IPS-18c (cell line): ENCODE data around the gene IFFO2.

Experiments used
- H3K4me3 ChIP-seq: 2 replicates; pipeline ENCODE4 v1.7.0; 2013; ENCODE audit warnings: low read depth, mild to moderate bottlenecking, low read length, moderate library complexity; ENCODE audit not compliant: insufficient read depth
- H3K9me3 ChIP-seq: one replicate; pipeline ENCODE4 v1.6.1; 2013; ENCODE audit warnings: mild to moderate bottlenecking, low read length, moderate library complexity; ENCODE audit not compliant: control insufficient read depth, insufficient read depth

Gene IFFO2

GRCh38 chr1:18945401-18945849 is 11.1 kb downstream of the IFFO2 start:
- H3K9me3 ChIP-seq = peaks cover 2% of the 10 kb centered on the region

DNA sequence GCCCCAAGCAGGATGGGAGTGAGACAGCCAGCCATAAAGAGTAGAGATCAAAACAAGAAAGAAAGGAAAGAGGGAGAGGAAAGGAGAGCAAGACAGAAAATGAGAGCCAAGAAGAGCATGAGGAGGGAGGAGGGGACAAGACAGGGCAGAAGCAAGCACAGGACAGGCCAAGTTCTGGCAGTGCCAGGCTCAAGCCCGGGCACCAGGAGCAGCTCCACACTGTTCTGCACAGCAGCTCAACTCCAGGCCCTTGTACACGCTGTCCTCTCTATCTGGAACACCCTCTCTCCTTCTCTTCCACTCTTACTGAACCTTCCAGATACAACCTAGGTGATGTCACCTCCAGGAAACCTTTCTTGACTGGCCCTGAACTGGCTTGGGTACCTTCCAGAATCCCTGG is 11.7 kb downstream of the IFFO2 start:
- peaks cover 2% of the 10 kb centered on the region for H3K9me3 ChIP-seq

More at GRCh38 chr1:18945401-18945849, 11.1 kb downstream of the IFFO2 start:
- no peak overlapping the region; the same call in 1 of the 2 replicates for H3K4me3 ChIP-seq

DNA sequence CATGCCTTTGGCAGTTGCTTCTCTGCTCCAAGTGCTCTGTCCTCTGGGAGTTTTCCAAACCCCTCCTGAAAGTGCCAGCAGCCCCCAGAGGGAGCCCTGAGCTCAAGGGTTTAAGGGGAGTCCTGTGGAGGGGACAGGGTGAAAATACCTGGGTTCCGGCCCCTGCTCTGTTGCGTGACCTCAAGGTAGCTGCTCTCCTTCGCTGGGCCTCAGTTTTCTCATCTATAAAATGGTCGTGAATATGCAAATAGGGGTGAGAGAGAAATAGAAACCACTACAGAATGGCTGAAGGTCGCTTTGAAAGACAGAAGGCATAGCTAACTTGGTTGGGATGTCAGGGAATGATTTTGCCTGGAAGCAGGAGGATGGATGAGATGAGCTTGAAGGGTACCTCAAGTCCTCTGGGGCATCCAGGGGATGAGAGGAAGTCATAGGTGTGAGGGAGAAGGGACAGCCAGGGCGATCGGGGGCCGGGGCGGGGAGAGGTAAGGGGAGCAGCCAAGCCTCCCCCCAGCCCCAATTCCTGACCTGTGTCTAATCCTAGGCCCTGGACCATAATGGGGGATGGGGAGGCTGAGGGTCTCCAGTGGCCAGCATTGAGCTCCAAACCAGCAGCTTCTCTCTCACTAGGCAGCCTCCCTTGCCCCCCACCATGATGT is 12.4 kb downstream of the IFFO2 start:
- H3K4me3 ChIP-seq = no peak overlapping the region
- H3K9me3 ChIP-seq = peaks cover 2% of the 10 kb centered on the region

More for the DNA sequence above, 11.7 kb downstream of the IFFO2 start:
- H3K4me3 ChIP-seq = no peak overlapping the region

DNA sequence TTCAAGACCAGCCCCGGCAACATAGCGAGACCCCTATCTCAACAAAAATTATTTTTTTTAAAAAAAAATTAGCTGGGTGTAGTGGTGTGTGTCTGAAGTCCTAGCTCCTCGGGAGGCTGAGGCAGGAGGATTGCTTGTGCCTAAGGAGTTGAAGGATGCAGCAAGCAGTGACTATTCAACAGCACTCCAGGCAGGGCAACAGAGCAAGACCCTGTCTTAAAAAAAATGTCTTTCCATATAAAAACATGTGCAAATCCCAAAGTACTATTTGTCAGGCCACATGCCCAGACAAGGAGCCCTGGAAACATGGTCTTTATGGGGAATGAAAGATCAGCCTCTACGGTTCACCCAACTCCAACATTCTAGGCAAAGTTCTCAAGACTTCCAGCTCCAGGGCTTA is 13.3 kb downstream of the IFFO2 start:
- Histone ChIP-seq H3K4me3 (no peak overlapping the region), H3K9me3 (peaks cover 2% of the 10 kb centered on the region)

GRCh38 chr1:18942340-18942739 is 14.1 kb downstream of the IFFO2 start:
- Histone ChIP-seq H3K9me3 (peaks cover 2% of the 10 kb centered on the region), H3K4me3 (no peak overlapping the region)

DNA sequence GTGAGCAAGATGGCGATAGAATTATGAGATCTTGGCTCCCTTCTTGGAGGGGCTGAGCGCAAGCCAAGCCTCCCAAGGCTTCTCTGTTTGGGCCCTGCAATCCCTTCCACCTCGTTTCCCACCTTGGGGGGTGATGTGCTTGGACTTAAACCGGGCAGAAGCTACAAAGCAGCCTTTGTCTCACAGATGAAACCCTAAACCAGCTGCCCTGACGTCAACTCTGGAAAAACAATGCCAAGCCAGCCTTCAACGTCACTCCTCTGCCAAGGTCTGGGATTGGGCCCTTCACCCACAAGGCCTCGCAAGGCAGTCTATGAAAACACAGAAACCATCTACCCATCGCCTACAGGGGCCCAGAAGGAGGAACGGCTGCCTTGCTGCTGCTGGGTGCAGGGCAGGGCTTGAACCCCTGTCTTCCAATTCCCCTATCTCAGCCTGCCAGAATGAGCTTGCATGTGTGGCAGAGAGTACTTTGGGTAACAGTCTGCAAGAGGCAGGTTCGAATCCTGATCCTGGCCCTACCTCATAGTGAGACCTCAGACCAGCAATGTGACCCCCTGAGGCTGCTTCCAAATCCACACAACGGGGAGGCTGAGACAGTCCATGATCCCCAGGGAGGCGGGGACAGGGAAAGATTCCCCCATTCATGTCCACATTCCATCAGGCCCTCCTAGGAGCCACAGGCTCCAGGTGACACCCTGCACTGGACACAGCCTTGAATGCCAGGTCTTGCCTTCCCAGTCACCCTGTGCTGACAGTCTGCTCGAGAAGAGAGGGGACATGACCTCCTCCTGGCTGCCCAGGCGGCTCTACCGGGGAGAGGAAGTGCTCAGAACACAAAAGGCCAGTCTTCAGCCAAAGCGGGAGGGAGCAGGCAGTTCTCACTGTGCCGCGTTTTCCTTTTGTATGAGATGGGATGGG is 15.0 kb downstream of the IFFO2 start:
- H3K4me3 ChIP-seq = no peak overlapping the region
- peaks cover 2% of the 10 kb centered on the region for H3K9me3 ChIP-seq

DNA sequence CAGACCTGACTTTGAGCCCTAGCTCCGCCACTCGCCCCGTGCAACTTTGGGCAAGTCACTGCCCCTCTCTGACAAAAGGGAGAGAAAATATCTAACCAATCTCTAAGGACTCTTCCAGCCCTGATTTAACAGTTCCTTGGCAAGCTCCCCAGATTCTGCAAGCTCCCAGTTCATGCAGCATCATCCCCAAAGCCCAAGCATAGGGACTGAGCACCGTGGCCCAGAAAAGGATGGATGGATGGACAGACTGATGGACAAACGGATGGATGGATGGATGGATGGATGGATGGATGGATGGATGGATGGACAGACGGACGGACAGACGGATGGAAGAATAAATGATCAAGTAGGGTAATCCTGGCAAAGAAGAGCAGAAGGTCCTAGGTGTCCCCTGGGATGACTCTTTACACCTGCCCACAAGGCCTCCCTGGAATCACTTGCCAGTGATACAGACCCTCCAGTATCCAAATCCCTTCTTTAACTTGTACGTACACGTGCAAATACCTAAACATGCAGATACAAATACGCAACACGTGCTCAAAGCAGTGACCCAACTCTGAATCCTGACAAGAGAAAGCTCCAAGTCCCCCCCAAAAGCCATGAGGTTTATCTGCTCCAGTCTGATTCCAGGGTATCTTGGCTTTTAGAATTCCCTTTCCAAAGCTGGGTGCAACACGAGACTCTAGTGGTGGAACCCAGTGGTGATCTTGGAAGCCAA is 16.0 kb downstream of the IFFO2 start:
- H3K9me3 ChIP-seq = peaks cover 2% of the 10 kb centered on the region
- H3K4me3 ChIP-seq = no peak overlapping the region

- Histone ChIP-seq H3K4me3 (no peak overlapping the region), H3K9me3 (peaks cover 3% of the 10 kb centered on the region)
These were observed 16.8 kb downstream of the IFFO2 start for GRCh38 chr1:18939398-18940302.

GRCh38 chr1:18938707-18939070 is 17.8 kb downstream of the IFFO2 start:
- H3K4me3 ChIP-seq = no peak overlapping the region
- peaks cover 8% of the 10 kb centered on the region for H3K9me3 ChIP-seq

GRCh38 chr1:18938008-18938706 is 18.3 kb downstream of the IFFO2 start:
- no peak overlapping the region for H3K4me3 ChIP-seq
- peaks cover 8% of the 10 kb centered on the region for H3K9me3 ChIP-seq

DNA sequence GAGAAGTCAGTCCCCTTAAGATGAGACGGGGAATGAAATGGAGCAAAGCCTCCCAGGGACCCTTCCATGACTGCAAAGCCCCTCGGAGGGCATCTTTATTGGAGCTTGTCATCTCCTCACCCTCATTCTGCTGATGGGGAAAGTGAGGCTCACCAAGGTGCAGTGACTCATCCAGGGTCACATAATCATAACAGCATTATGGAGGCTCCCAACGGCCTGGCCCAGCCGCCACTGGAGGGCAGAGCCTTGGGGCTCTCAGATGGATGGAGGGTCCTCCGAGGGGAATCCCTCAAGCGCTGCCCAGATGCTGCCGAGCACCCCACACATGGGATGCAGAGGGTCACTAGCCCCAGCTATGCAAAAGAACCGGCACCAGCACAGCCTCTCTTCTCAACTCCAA is 18.9 kb downstream of the IFFO2 start:
- H3K4me3 ChIP-seq = no peak overlapping the region
- peaks cover 7% of the 10 kb centered on the region for H3K9me3 ChIP-seq

DNA sequence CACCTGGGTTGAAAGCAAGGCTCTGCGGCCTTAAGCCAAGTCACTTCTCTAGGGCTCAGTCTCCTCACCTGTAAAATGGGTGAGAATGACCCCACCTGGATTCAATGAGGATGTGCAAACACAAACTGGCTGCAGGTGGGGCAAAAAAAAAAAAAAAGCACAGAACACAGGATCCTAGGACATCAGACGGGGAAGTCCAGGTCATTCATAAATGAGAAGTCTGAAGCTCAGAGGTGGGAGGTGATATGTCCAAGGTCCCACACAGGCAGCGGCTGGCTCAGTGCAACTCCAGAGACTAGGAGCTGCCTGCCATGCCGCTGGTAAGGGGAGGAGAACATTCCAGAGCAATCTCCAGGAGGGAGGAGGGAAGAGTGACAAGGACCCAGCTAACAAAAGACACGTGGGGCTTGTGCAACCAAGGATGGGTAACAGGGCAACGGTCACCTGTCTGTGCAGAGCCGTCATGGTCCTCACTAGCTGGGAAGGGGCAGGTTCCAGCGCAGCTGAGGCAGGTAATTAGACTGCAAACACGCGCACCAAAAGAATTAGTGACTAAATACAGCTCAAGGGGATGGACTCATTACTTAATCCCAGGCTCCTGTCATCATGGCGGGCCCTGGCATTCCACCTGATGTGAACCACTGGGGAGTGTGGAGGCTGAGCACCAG is 19.5 kb downstream of the IFFO2 start:
- peaks cover 5% of the 10 kb centered on the region for H3K9me3 ChIP-seq
- H3K4me3 ChIP-seq = no peak overlapping the region

DNA sequence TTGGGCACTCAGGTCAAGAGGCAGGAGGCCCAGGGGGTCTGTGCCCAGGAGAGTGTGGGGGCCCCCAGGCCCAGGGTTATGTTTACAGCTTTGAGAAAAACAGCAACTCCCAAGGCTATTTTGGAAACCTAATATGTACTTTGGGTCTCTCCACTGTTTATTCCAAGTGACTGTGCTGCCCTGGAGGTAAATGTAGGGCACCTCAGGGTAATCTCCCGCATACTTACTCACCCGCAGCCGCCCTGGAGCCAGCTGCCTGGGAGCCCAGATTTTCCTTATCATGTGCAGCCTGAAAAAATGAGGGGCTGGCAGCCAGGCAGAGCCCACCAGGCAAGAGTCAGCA is 20.0 kb downstream of the IFFO2 start:
- Histone ChIP-seq H3K9me3 (peaks cover 5% of the 10 kb centered on the region), H3K4me3 (no peak overlapping the region)

- H3K4me3 ChIP-seq = no peak overlapping the region
- peaks cover 5% of the 10 kb centered on the region for H3K9me3 ChIP-seq
These were observed 22.1 kb downstream of the IFFO2 start for GRCh38 chr1:18934205-18935000.

GRCh38 chr1:18932879-18933278 is 23.6 kb downstream of the IFFO2 start:
- Histone ChIP-seq H3K4me3 (no peak overlapping the region), H3K9me3 (peaks cover 5% of the 10 kb centered on the region)
